Activated B cell treated with CpG ODN at 0.5 μM for 24 hours (primary cell): Measurements from ENCODE around the gene RFC4. TPM values are rescaled to one million over a fixed set of nuclear protein-coding genes. Genes with fewer than 3 reads are reported as not detected.

Experiments used
- ATAC-seq: fragments of 200-7000 bp; cut with Tn5 transposase; one replicate; pipeline ENCODE4 v1.10.0; 2021; ENCODE audit warnings: low read depth, mild to moderate bottlenecking, moderate library complexity
- CTCF ChIA-PET: fragments of 350-600 bp; sonication (Branson Sonifier 250); formaldehyde crosslinking; loops from one replicate; lab custom pipeline; 2021; ENCODE audit warnings: antibody characterized with exemption; lab: Charles Lee
- POLR2A ChIA-PET: fragments of 350-600 bp; sonication (Branson Sonifier 250); formaldehyde crosslinking; loops from one replicate; lab custom pipeline; 2021; ENCODE audit warnings: antibody characterized with exemption; lab: Charles Lee
- DNase-seq: peaks from one replicate; pipeline ENCODE4 v3.0.0; 2022
- H3K27ac Mint-ChIP-seq: one replicate; pipeline ENCODE4 v1.8.0; 2020; ENCODE audit warnings: mixed read lengths
- H3K27me3 Mint-ChIP-seq: one replicate; pipeline ENCODE4 v1.8.0; 2021; ENCODE audit warnings: mixed read lengths
- H3K36me3 Mint-ChIP-seq: one replicate; pipeline ENCODE4 v1.8.0; 2021; ENCODE audit warnings: low read depth, mixed read lengths
- H3K4me1 Mint-ChIP-seq: one replicate; pipeline ENCODE4 v1.8.0; 2021; ENCODE audit warnings: mixed read lengths
- H3K4me3 Mint-ChIP-seq: one replicate; pipeline ENCODE4 v1.8.0; 2020; ENCODE audit warnings: mild to moderate bottlenecking, mixed read lengths
- H3K9me3 Mint-ChIP-seq: one replicate; pipeline ENCODE4 v1.8.0; 2020; ENCODE audit warnings: mixed read lengths
- intact Hi-C: fragments of 100-400 bp; cut with micrococcal nuclease; formaldehyde crosslinking; loops from one replicate; pipeline ENCODE4 v1.15.1; 2024
- total RNA-seq: library from RNA; stranded (reverse); gene quantifications from 2 replicates; pipeline ENCODE4 v1.2.3, GENCODE V29; 2022
- TF ChIP-seq, protein P1 (sequence below): fragments of 200-600 bp; IDR thresholded peaks from one replicate; pipeline ENCODE4 v1.8.0; 2022; ENCODE audit warnings: antibody characterized with exemption, mild to moderate bottlenecking

The RFC4 gene
- total RNA-seq, 1 donor from 2014 or later: 29.9 TPM

DNA sequence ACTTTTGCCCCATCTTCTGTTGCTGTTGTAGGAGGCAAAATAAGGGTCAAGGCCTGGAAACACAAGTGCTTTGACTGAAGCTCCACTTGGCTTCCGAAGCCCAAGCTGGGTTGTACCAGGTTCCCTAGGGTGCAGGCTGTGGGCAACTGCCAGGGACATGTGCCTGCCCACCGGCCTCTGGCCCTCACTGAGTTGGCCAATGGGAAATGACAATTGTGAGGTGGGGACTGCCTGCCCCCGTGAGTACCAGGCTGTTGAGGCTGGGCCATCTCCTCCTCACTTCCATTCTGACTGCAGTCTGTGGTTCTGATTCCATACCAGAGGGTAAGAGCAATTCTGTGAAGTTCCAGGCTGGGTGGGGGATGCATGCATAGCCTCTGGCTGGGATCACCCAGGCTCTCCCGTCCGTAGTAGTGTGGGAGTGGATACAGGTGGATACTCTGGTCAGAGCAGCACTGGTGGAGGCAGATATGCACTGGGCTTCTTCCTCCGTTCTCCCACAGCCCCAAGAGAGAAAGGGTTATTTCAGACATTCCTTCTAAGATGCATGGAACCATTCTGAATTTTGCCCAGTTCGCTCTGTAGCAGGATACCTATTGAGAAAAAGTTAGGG is 36.2 kb upstream of the RFC4 start, which contains the start of gene ADIPOQ:
Gene ADIPOQ, plus strand, starts transcription at position 285 of the 613 bp plus-strand sequence. CDS start 10,349 bp downstream, outside the sequence.
- DNase-seq: no peak
- TF ChIP-seq, protein P1, sequence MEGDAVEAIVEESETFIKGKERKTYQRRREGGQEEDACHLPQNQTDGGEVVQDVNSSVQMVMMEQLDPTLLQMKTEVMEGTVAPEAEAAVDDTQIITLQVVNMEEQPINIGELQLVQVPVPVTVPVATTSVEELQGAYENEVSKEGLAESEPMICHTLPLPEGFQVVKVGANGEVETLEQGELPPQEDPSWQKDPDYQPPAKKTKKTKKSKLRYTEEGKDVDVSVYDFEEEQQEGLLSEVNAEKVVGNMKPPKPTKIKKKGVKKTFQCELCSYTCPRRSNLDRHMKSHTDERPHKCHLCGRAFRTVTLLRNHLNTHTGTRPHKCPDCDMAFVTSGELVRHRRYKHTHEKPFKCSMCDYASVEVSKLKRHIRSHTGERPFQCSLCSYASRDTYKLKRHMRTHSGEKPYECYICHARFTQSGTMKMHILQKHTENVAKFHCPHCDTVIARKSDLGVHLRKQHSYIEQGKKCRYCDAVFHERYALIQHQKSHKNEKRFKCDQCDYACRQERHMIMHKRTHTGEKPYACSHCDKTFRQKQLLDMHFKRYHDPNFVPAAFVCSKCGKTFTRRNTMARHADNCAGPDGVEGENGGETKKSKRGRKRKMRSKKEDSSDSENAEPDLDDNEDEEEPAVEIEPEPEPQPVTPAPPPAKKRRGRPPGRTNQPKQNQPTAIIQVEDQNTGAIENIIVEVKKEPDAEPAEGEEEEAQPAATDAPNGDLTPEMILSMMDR: no peak
- Mint-ChIP-seq H3K4me1 (no peaks in the 10 kb centered on the region), H3K27ac (no peak within 1 kb of the TSS), H3K27me3 (peaks cover 17% of the 10 kb centered on the region), H3K36me3 (no peaks in the 10 kb centered on the region), H3K4me3 (no peak within 1 kb of the TSS), H3K9me3 (no peaks in the 10 kb centered on the region)
- intact Hi-C loops: no loop called here
- ChIA-PET POLR2A (no interaction called here), CTCF (no interaction called here)
- no peak for ATAC-seq

DNA sequence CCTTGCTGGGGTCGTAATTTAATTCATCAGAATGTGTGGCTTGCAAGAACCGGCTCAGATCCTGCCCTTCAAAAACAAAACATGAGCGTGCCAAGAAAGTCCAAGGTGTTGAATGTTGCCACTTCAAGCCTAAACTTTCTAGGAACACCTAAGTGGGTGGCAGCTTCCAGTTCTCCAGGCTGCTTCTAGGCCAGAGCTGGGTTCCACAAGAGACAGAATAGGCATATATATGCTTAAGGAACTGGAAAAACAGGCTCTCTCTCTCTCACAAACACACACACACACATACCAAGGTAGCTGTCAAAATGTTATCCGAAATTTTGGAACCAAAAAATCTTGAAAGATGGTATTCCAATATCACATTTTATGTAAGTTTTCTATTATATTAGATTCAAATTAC is 35.3 kb upstream of the RFC4 start:
- Mint-ChIP-seq H3K9me3 (no peaks in the 10 kb centered on the region), H3K27ac (no peak overlapping the region), H3K27me3 (peaks cover 17% of the 10 kb centered on the region), H3K4me3 (no peak overlapping the region), H3K4me1 (no peaks in the 10 kb centered on the region), H3K36me3 (no peaks in the 10 kb centered on the region)
- ATAC-seq (no peak), DNase-seq (no peak)
- ChIA-PET POLR2A (no interaction called here), CTCF (no interaction called here)
- intact Hi-C loops: no loop called here
- TF ChIP-seq, protein P1: no peak

DNA sequence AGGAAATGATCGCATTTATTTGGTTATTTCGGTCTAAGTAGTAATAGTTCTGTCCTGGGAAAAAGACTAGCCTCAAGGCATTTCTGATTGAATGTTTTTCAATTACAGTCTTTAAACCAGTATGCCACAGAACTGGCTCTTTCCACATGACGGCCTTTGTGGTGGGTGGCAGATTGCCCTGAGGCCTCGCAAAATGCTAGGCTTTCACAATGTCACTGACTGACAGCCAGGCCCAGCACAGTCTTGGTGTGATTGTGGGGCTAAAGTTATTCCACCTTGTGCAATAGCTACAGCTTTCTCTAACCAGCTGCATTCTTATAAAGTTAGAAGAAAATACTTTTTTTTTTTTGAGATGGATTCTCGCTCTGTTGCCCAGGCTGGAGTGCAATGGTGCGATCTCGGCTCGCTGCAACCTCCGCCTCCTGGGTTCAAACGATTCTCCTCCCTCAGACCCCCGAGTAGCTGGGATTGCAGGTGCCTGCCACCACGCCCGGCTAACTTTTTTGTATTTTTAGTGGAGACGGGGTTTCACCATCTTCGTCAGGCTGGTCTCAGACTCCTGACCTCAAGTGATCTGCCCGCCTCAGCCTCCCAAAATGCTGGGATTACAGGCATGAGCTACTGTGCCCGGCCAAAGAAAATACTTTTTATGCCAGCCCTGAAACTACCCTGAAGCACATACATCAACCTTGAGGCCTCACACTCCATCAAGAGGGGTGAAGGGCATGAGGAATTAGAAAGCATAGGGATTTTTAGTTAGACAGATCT is 33.8 kb upstream of the RFC4 start:
- Mint-ChIP-seq H3K9me3 (no peaks in the 10 kb centered on the region), H3K27me3 (peaks cover 11% of the 10 kb centered on the region), H3K4me3 (no peak overlapping the region), H3K36me3 (no peaks in the 10 kb centered on the region), H3K27ac (no peak overlapping the region), H3K4me1 (no peaks in the 10 kb centered on the region)
- TF ChIP-seq, protein P1: no peak
- intact Hi-C loops: no loop called here
- ChIA-PET CTCF (no interaction called here), POLR2A (no interaction called here)
- DNase-seq (no peak), ATAC-seq (no peak)

DNA sequence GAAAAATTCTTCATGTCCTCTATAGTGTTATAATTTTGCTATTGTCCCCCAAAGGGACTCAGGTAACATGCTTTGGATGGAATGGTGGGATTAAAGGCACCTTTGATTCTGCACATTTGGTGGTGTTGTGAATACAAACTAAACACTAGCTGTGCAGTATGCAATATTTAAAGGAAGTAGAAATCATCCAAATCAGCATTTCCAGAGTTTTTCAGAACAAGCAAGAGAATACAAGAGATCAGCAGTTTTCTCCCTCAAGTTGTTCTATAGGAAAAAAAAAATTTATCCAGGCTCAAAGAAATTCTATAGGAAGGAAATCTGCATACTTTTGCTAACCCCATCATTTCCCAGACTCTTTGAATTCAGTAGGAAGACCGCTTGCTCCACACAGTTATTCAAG is 26.0 kb upstream of the RFC4 start:
- no peak for DNase-seq
- TF ChIP-seq, protein P1: no peak
- Mint-ChIP-seq H3K4me3 (no peak overlapping the region), H3K27me3 (peaks cover 36% of the 10 kb centered on the region), H3K9me3 (no peaks in the 10 kb centered on the region), H3K36me3 (no peaks in the 10 kb centered on the region), H3K4me1 (peaks cover 1% of the 10 kb centered on the region), H3K27ac (no peak overlapping the region)
- ATAC-seq: no peak
- intact Hi-C loops: no loop called here
- CTCF ChIA-PET: no interaction called here
- POLR2A ChIA-PET: no interaction called here

DNA sequence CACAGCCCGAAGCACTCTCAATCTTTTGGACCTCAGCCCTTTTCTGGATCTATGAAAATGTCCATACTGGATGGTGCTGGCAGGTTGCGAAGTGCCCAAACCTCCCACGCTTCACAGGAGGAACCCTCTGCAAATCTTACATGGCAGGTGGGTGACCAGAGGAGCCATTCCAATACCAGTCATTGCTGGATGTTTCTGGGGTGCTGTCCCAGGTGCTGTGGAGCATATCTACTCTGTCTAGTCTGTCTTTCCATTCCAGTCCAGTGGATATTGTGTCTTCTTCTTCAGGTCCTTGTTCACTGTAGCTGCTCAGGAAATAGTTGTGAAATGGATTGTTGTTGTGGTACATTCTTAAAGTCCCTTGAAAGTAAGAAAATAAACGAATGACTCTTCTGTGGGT is 25.5 kb upstream of the RFC4 start:
- H3K27ac Mint-ChIP-seq: no peak overlapping the region
- intact Hi-C loops: no loop called here
- H3K4me1 Mint-ChIP-seq: peaks cover 1% of the 10 kb centered on the region
- H3K4me3 Mint-ChIP-seq: no peak overlapping the region
- H3K36me3 Mint-ChIP-seq: no peaks in the 10 kb centered on the region
- TF ChIP-seq, protein P1: no peak
- peaks cover 36% of the 10 kb centered on the region for H3K27me3 Mint-ChIP-seq
- ChIA-PET POLR2A (no interaction called here), CTCF (no interaction called here)
- no peaks in the 10 kb centered on the region for H3K9me3 Mint-ChIP-seq
- ATAC-seq: no peak
- no peak for DNase-seq
